RKO (cell line): ENCODE measurements around the gene NTRK3.

Source experiments
- DNase-seq: peaks from one replicate; pipeline ENCODE4 v3.0.0-alpha.2; 2016; ENCODE audit warnings: low spot score

NTRK3 gene

GRCh38 chr15:88029696-88030095 is 226.8 kb downstream of the NTRK3 start:
- DNase-seq, result no peak

- DNase-seq, result no peak
These were observed 228.5 kb downstream of the NTRK3 start for GRCh38 chr15:88028024-88028423.

GRCh38 chr15:88023914-88024313 is 232.6 kb downstream of the NTRK3 start:
- DNase-seq, result no peak

- DNase-seq, result no peak
These were observed 233.8 kb downstream of the NTRK3 start for GRCh38 chr15:88022716-88023115.

- peak; percentile 22 for DNase-seq
These were observed 234.9 kb downstream of the NTRK3 start for GRCh38 chr15:88021601-88022000.

GRCh38 chr15:88020806-88021205 is 235.7 kb downstream of the NTRK3 start:
- no peak for DNase-seq

- DNase-seq, result no peak
These were observed 236.9 kb downstream of the NTRK3 start for GRCh38 chr15:88019656-88020055.

- DNase-seq, result no peak
These were observed 237.5 kb downstream of the NTRK3 start for GRCh38 chr15:88018869-88019641.

- no peak for DNase-seq
These were observed 238.8 kb downstream of the NTRK3 start for GRCh38 chr15:88017753-88018152.

- no peak for DNase-seq
These were observed 240.1 kb downstream of the NTRK3 start for GRCh38 chr15:88016406-88016805.

- DNase-seq, result no peak
These were observed 241.2 kb downstream of the NTRK3 start for GRCh38 chr15:88015228-88015860.

GRCh38 chr15:88014454-88015160 is 241.9 kb downstream of the NTRK3 start:
- DNase-seq, result no peak

GRCh38 chr15:88013111-88013510 is 243.4 kb downstream of the NTRK3 start:
- DNase-seq, result no peak

GRCh38 chr15:88012688-88013087 is 243.9 kb downstream of the NTRK3 start:
- no peak for DNase-seq

- no peak for DNase-seq
These were observed 244.3 kb downstream of the NTRK3 start for GRCh38 chr15:88012233-88012632.

- DNase-seq, result no peak
These were observed 245.0 kb downstream of the NTRK3 start for GRCh38 chr15:88011533-88011932.

- no peak for DNase-seq
These were observed 250.4 kb downstream of the NTRK3 start for GRCh38 chr15:88006146-88006545.

GRCh38 chr15:88004399-88004798 is 252.1 kb downstream of the NTRK3 start:
- DNase-seq, result no peak

- DNase-seq, result no peak
These were observed 252.8 kb downstream of the NTRK3 start for GRCh38 chr15:88003541-88004327.

GRCh38 chr15:88002706-88003105 is 253.8 kb downstream of the NTRK3 start:
- DNase-seq, result no peak

- no peak for DNase-seq
These were observed 257.9 kb downstream of the NTRK3 start for GRCh38 chr15:87998630-87999029.

GRCh38 chr15:87986776-87987175 is 269.8 kb downstream of the NTRK3 start:
- no peak for DNase-seq
